Dedifferentiated amniotic fluid mesenchymal stem cell (primary cell): ENCODE measurements around the gene KRTAP4-3.
"Not testable (repeated sequence)": the region's sequence is repeated elsewhere in the genome, so short reads cannot be mapped to it uniquely, and the experiment has no call there.

Experiments
- DNase-seq: peaks from one replicate; pipeline ENCODE4 v3.0.0-alpha.2; 2016; ENCODE audit errors: extremely low spot score

KRTAP4-3 gene

DNA sequence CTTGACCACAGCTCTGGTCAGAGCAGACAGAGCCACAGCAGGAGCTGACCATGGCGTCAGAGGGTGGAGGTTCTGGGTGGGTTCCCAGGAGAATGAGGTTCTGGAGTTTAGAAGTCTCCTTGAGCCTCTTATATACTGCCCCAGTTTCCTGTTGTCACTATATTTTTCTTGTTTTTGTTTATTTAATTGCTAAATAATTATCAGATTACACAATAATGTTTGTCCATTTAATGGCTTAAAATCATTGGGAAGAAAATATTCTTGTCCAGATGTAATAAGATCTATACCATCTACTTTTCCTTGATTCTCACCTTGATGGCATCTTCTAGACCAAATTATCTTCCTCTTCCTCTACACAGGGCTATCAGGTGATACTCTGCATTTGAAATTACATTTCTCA is at the start of gene KRTAP4-3:
KRTAP4-3 (minus strand) TSS at position 101 of the 400 bp plus-strand sequence; CDS start at position 52, 49 bp downstream.
- DNase-seq, result no peak

DNA sequence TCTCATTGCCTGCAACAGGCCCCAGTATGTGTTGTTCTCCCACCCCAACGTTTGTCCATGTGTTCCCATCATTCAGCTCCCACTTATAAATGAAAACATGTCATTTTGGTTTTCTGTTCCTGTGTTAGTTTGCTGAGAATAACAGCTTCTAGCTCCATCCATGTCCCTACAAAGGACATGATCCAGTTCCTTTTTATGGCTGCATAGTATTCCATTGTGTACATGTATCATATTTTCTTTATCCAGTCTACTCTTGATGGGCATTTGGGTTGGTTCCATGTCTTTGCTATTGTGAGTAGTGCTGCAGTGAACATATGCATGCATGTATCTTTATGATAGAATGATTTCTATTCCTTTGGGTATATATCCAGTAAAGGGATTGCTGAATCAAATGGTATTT is 47.7 kb upstream of the KRTAP4-3 start:
- DNase-seq, result no peak

GRCh38 chr17:41212524-41213169 is 44.6 kb upstream of the KRTAP4-3 start:
- DNase-seq, result no peak

DNA sequence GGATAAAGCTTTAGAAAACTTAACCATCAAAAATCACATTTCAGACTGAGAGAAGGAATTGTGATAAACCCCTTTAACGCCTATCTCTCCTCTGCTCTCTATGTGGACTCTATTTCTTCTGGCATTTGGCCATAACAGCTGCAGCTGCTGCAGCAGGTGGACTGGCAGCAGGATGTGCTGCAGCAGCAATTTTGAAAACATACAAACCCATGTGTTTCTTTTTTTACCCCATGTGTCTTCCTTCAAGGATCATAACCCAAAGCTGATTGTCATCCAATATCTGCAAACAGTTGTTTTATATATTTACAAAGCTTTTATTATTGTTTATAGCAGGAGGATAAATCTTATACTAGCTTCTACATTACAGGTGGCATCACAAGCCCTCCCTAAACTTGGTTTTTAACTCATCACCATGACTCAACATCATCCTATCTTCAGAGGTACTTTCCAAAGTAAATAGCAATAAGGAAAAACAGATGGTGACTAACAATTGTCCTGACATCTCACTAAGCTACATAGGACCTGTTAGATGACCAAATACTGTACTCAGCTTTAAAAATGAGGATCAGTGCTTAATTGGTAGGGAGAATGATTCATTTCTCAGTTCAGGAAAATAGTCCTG is 43.9 kb upstream of the KRTAP4-3 start:
- DNase-seq, result no peak

DNA sequence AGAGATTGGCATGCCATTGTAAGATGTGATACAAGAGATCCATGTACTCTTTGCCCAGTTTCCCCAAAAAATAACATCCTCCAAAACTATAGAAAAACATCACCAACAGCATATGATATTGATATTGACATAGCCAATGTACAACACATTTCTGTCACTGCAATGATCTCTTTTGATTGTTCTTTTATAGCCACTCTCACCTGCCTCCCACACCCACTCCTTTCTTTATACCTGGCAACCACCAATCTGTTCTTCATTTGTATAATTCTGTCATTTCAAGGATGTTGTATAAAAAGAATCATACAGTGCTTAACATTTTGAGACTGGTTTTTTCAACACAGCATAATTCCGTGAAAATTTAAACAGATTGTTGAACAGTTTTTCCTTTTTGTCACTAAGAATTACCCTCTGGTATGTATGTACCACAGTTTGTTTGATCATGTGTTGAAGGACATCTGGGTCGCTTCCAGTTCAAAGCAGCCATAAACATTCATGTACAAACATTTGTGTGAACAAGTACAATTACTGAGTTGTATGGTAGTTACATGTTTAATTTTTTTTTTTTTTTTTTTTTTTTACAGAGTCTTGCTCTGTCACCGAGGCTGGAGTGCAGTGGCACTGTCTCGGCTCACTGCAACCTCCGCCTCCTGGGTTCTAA is 31.5 kb upstream of the KRTAP4-3 start:
- DNase-seq, result no peak

DNA sequence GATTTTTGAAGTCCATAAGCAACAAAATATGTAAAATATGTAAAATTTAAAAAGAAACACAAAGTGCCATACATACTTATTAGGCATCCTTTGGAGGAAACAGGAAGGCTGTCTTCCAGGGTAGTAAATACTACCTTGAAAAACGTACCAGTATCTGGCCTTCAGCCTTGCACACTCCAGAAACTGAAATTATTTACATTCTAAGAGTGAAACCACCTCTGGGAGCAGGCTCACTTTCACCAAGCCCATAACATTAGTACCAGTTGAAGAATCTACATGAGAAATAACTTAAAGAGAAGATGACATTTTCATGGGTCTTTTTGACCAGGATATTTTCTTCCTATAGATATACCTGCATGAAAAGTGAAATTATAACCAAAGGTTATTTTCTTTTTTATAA is 28.0 kb upstream of the KRTAP4-3 start:
- no peak for DNase-seq

DNA sequence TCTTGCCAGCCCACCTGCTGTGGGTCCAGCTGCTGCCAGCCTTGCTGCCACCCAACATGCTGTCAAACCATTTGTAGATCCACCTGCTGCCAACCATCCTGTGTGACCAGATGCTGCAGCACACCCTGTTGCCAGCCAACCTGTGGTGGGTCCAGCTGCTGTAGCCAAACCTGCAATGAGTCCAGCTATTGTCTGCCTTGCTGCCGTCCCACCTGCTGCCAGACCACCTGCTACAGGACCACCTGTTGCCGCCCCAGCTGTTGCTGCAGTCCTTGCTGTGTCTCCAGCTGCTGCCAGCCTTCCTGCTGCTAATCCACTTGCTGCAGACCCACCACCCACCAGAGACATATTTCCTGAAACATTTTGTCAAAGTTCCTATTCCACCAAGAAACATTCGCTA is 22.3 kb upstream of the KRTAP4-3 start:
- DNase-seq, result no peak

- not testable (repeated sequence) for DNase-seq
Measured at GRCh38 chr17:41189837-41190318, 21.9 kb upstream of the KRTAP4-3 start, which contains the start of gene KRTAP9-1. KRTAP9-1 (plus strand) TSS chr17:41189887; CDS start chr17:41189887, 0 bp downstream.

DNA sequence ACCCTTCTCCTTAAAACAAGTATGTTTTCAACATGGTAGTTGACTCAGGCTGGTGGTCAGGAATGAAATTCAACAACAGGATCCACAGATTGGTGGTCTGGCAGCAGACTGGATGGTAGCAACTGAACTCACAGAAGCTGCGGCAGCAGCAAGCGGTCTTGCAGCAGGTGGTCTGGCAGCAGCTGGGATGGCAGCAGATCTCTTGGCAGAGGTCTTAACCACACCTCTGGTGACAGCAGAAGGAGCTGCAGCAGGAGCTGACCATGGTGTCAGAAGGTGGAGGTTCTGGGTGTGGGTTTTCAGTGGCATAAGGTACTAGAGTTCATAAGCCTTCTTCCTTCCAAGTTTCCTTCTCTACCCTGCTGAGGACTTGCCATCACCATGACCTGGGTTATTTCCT is 18.9 kb upstream of the KRTAP4-3 start:
- no peak for DNase-seq

DNA sequence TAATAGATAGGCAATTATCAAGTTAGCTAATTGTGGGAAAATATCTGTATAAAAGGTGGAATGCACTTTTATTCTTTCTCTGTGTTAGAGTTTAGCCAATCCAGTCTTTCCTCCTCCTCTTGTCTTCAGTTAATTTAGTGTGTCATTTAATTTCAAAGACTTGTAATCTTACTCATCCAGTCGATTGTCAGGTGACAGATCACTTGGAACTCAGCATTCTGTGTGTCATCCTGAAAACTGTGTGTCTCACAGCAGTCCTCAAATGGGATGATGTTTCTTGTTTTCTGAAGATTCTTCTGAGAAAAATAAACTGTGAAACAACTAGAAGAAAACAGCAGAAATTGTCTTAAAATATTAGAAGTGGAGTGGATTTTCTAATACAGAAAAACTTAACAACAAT is 17.0 kb upstream of the KRTAP4-3 start:
- DNase-seq, result no peak

DNA sequence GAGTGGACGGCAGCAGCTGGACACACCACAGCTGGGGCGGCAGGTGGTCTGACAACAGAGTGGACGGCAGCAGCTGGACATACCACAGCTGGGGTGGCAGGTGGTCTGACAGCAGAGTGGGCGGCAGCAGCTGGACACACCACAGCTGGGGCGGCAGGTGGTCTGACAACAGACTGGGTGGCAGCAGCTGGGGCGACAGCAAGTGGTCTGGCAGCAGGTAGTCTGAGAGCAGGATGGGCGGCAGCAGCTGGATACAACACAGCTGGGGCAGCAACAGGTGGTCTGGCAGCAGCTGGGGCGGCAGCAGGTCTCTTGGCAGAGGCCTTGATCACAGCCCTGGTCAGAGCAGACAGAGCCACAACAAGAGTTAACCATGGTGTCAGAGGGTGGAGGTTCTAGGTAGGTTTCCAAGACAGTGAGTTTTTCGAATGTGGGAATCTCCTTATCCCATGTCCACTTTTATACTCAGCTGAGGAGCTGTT is 16.5 kb upstream of the KRTAP4-3 start, which contains the start of gene KRTAP4-1:
KRTAP4-1 (minus strand) TSS at position 432 of the 482 bp plus-strand sequence; CDS start at position 375, 57 bp downstream.
- DNase-seq, result no peak

DNA sequence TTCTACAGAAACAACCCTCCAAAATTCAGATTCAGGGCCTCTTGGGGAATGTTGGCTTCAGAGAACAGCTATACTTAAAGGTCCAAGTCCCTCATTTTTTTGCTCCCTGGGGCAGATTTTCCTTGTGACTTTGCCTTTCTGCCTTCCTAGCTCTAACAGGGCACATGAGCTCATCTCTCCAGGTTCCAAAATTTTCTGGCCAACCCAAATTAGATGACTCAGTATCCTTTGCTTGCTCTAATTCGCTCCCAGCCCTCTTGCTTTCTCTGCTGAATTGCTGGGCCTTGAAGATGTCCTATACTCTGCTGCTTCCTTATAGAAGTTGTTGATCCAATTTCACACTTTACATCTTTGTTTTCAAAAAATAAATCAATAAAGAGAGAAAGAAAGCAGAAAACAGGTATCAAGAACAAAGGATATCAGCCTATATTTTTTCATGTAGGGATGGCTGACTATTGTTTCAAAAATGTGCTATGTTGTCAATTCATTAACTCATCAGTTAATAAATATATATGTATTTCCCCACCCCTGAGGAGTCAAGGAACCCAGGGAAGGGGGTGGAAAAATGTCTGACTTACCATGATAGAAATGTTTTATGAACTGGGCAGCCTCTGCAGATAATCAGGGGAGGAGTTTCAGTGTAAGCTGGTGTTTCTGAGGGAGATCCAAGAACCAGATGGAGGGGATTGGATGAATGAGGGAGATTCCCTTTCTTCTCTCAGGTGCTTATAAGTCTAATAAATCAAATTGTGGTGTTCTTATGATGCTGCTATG is 11.0 kb upstream of the KRTAP4-3 start:
- DNase-seq, result no peak

GRCh38 chr17:41178341-41178740 is 10.3 kb upstream of the KRTAP4-3 start:
- DNase-seq, result no peak

GRCh38 chr17:41177727-41178271 is 9.8 kb upstream of the KRTAP4-3 start, which contains the start of gene KRTAP4-2:
KRTAP4-2 (minus strand) TSS chr17:41178221; CDS start chr17:41178164, 57 bp downstream.
- DNase-seq, result no peak

GRCh38 chr17:41176744-41177387 is 8.8 kb upstream of the KRTAP4-3 start:
- no peak for DNase-seq

DNA sequence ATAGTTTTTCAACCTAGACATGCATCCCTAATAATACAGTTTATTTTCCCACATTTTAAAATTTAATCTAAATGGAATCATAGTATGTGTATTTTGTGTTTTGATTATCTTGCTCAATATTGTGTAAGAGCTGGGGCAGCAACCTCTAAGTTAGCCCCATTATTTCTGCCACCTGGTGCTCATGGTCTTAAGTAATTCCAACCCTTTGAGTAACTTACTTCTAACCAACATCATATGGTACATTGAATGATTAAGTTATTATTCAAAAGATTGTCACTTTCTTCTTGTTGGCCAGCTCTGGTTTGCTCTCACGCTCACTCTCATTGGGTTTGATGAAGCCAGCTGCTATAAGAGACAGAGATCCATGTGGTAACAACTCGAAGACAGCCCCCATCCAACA is 3.9 kb upstream of the KRTAP4-3 start:
- DNase-seq, result no peak

- no peak for DNase-seq
Measured at GRCh38 chr17:41167561-41167960, 460 bp downstream of the KRTAP4-3 start.

DNA sequence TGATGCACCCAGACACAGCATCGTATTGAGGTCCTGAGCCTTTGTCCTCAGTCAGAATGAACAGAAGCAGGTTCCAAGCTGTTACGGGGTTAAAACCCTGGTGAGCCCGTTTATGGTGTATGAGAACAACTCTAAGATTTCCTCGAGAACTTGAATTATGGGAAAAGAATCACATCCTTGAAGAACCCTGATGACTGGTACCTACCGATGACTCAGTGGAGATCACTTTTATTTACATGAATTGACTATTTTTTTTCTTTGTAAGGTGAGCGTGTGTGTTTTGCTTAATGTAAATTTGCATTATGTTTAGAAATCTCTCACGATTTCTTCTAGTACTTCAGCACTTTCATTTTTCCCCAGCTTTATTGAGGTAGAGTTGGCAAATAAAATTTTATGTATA is 4.2 kb downstream of the KRTAP4-3 start:
- DNase-seq, result no peak

GRCh38 chr17:41160648-41161047 is 7.4 kb downstream of the KRTAP4-3 start, which contains the start of gene KRTAP4-4:
KRTAP4-4 (minus strand) TSS chr17:41160748; CDS start chr17:41160691, 57 bp downstream.
- DNase-seq, result no peak

DNA sequence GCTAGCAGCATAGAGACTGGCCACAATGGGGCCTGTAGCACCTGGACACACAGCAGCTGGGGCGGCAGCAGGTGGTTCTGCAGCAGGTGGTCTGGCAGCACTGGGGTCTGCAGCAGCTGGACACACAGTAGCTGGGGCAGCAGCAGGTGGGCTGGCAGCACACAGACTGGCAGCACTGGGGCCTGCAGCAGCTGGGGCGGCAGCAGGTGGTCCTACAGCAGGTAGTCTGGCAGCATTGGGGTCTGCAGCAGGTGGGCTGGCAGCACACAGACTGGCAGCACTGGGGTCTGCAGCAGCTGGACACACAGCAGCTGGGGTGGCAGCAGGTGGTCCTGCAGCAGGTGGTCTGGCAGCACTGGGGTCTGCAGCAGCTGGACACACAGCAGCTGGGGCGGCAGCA is 7.8 kb downstream of the KRTAP4-3 start:
- not testable (repeated sequence) for DNase-seq

DNA sequence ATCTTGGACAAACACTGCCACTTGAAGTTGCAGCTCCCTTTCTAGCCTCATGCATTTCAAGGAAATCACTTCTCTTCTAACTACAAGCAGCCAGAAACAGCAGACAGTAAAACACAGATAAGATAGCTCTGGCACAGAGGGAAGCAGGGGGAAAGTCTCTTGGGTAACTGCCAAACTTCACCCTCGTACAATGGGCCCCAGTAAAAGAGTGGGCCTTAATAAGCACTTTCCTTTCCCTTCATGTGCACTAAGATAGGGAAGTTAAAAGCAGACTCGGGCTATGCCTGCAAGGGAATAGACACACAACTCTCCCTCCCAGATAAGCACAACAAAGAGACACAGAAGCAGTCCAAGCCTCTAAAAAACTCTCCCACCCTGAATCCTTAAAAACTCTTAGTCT is 14.2 kb downstream of the KRTAP4-3 start:
- DNase-seq, result no peak
